Endometrium (tissue), 2 donors: ENCODE data around the gene KLHL18.
"Not testable (repeated sequence)": the region's sequence is repeated elsewhere in the genome, so short reads cannot be mapped to it uniquely, and the experiment has no call there.

ENCODE experiments used
- FAIRE-seq: peaks from 2 replicates; lab custom pipeline; 2012; peaks lifted over from hg19 to GRCh38; lab: Jason Lieb, UNC
- donor health status: control.
- donor health status: control.

The KLHL18 gene

DNA sequence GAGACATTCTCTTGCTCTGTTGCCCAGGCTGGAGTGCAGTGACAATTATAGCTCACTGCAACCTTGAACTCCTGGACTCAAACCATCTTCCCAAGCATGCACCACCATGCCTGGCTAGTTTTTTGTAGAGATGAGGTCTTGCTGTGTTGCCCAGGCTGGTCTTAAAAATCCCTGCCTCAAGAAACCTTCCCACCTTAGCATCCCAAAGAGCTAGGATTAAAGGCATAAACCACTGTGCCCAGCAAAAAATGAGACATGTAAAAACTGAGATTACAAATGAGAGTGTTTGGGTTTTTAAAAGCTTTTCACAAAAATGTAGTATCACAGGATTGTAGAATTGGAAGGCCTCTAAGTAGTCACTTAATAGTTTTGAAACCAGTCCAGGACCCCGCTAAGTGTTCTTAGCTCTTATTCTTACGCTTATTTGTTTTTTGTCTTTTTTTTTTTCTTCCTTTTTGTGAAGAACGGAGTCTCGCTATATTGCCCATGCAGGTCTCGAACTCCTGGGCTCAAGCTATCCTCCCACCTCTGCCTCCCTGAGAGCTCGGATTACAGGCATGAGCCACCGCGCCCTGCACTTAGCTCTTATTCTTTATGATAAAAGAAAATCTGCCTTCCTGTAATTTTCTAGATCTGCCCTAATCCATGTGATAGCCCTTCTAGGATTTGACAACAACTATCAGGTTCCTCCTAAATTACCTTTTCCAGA, 31.5 kb downstream of the KLHL18 start:
- FAIRE-seq = no peak

DNA sequence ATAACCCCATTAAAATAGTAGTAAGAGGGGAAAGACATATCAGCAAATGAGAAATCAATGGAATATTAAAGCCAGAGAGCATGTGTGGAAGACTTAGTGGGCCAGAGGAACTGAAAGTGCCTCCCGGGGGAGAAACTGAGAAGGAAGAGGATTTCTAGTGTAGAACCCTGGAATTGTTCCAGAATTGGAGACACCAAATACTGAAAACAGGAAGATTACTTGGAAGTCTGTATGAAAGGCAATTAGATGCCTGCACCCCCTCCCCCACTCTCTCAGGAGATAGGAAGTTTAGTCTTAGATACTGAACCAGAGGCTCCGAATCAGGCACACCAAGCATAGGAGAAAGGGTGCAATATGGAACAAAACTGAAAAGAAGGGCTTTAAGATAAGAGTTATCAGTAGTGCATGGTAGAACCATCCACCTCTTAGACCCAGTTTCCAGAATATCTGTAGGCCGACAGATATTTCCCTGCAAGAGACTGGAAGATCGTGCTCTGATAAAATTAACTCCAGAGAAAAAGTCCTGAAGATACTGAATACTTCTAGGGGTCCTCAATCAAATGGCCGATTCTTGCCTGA, 32.4 kb downstream of the KLHL18 start:
- no peak for FAIRE-seq

DNA sequence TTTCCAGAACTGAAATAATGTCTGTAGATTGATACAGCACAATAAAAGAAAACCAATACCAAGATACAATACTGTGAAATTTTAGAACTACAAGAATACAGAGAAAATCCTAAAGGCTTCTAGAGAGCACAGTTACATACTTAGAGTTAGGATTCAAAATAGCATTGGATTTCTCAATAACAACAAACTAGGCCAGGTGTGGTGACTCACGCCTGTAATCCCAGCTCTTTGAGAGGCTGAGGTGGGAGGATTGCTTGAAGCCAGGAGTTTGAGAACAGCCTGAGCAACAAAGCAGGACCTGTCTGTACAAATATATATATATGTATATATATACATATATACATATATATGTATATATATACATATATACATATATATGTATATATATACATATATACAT, 33.4 kb downstream of the KLHL18 start:
- FAIRE-seq = not testable (repeated sequence)

DNA sequence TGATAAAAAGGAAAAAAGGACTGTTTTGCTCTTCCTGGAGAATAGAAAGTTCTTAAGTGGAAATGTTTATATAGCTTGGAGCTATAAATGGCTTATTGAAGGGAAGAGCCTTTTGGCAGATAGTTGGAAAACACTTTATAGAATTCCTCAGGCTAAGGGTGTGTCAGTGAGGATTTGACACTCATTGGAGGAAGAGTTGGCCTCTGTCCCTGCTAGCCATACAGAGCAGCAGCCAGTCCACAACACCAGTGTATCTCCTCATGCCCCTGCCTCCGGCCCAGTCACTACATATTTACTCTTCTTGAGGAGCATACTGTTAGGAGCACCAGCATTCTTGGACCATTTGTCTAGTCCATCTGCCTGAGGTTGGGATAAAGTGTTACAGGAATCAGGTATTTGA, 36.2 kb downstream of the KLHL18 start:
- no peak for FAIRE-seq

DNA sequence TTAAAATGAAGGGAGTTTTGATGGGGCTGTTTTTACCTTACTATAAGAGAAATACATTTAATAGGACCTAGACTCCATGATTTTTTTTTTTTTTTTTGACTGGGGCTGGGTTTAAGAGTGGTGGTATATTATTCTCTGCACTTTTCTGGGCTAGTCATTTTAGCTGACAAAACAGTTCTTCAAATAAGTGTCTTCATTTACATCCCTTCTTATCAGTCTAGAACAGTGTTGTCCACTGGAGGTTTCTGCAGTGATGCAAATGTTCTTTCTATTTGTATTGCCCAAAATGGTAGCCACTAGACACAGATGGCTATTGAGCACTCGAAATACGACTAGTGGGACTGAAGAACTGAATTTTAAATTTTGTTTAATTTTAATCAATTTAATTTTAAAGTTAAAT, 37.2 kb downstream of the KLHL18 start:
- FAIRE-seq = no peak

DNA sequence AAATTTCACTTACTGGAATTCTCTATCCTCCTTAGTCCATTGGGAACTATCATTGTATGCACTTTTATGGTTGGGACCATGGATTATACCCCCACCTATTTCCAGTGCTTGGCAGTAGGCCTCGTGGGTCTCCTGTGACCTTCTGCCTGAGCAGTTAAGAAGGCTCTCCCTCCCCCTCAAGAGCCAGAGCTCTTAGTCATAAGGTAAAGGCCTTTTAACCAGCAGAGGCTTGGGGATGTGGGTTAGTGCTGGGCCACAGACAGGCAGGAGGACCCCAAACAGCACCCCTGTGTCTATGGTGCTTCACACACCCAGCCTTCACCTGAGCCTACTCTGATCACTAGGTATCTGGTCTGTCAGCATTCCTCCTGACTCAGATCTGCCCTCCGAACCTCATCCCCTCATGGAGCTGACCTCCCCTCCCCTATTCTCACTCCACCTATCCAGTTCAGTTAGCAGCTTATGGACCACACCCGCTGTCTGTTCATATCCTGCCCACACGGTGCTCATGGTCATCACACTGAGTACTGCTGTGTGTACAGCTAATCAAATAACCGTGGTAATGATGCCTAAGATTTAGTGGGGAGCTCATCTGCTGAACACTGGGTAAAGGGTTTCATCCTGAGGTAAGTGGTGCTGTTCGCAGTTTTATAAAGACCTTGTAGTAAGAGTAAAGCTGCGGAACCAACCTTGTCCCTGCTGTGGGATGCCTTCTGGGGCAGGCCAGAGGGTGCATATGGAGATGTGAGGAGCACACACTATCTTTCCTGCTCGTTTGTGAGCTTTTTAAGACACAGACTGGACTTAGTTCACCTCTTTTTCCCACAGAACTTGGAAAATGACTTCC, 40.9 kb downstream of the KLHL18 start:
- no peak for FAIRE-seq

DNA sequence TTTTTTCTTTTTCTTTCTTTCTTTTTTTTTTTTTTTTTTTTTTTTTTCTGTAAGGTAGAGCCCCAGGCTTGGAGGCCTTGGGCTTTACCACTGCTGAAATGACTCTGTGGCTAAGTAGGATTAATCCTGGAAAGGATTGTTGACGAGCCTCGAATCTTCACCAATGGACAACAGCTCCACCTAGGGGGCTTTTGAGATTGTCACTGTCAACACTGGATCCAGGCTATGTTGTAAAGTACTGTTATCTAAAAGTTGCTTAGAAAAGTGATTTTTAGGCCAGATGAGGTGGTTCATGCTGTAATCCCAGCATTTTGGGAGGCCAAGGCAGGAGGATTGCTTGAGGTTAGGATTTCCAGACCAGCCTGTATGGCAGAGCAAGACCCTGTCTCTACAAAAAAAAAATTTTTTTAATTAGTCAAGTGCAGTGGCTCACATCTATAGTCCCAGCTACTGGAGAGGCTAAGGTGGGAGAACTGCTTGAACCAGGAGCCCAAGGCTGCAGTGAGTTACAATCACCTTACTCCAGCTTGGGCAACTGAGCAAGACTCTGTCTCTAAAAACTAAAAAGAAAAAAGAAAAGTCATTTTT, 41.6 kb downstream of the KLHL18 start:
- FAIRE-seq = peak; percentile 77

DNA sequence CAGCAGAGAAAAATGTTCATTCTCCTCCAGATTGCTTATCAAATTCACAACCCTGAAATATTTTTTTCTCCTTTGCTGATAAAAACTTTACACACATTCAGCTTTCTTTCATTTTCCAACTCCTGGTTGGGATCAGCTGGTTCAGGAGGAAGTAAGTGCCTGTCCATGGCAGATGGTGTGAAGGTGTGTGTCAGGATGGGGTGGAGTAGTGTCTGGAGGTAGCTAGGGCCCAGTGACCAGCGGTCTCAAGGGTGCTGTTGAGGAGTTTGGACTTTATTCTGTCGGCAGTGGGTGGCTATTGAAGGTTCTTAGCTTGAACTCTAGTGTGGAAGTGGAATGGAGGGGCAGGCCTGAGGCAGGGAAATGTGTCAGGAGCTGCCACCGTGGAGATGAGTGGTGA, 51.2 kb downstream of the KLHL18 start:
- FAIRE-seq = no peak

DNA sequence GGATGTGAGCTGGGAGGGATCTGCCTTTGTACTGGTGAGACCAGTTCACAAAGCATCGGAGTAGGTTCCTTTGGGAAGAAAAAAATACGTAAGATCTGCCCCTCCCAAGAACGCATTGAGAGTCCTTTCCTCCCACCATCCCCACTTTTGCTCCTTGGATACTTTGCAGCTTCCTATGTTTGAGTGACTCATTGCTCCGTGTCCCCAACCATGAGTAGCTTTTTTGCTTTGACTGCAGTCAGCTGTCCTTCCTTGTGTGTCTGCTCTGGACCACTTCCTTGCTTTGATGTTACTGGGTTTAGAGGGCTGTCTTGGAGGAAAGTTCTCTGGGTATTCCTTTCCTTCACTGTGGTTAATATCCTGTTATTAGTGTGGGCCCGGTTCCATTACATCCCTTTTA, 54.9 kb downstream of the KLHL18 start:
- no peak for FAIRE-seq

DNA sequence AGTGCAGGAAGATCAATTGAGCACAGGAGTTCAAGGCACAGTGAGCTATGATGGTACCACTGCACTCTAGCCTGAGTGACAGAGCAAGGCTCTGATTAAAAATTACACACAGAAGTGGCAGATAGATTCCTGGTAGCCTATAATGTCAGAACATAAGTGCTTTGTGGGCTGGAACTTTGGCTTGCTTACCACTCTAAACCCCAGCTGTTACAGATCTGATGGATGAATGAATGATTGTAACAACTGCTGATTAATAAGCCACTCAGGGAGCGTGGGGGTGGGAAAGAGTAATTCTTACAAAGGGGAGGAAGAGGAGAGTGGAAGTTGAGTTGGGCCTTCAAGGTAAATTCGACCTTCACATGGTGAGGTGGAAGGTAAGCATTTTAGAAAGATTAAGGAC, 57.2 kb downstream of the KLHL18 start:
- no peak for FAIRE-seq

DNA sequence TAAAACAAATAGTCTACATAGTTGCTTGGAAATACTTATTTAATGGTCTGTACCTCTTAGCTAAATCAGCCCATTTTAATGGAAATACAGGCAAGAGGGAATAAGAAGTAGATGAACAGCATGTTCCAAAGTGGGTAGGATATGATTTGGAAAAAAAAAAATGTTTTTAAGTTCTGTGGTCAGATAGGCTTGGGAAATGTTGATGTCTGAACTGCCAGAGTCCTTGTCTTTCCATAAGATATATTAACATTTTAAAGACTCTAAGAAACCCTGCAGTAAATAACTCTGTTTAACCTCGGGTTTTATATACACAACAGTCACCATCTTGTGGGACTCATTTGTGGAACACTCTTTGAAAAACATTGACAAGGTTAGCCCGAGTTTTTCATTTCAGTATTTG, 58.1 kb downstream of the KLHL18 start:
- FAIRE-seq = no peak

DNA sequence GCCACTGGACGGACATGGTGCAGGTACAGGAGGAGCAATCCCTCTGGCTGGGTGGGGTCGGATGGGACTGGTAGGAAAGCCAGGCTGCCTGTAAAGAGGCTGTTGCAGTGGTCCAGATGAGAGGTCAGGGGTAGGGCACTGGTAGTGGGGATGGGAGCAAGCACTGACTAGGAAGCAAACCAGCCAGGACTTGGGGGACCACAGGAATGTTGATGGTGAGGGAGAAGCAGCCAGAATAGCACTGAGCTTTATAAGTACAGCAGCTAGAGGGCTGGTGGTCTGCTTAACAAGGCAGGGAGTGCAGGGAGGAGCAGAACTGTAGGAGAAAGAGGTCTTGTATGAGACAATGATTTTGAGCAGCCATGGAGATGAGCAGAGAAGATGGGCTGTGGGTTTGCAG, 59.4 kb downstream of the KLHL18 start:
- FAIRE-seq = no peak

DNA sequence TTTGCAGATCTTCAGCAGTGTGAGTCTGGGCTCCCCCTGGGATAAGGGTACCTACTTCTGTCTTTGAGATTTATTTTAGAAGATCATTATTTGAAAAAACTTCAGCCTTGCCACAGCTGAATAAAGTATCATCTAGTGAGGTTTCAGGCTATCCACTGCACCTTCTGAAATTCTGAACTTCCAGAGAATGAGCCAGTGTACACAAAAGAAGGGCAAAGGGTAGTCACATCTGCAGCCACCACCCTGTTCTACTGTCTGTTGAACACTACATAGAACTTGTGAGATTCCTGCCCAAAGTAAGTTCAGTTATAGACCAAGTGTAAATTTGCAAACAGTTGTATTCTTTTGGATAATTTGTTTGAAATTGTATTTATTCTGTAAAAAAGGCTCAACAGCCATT, 60.1 kb downstream of the KLHL18 start:
- FAIRE-seq = no peak

DNA sequence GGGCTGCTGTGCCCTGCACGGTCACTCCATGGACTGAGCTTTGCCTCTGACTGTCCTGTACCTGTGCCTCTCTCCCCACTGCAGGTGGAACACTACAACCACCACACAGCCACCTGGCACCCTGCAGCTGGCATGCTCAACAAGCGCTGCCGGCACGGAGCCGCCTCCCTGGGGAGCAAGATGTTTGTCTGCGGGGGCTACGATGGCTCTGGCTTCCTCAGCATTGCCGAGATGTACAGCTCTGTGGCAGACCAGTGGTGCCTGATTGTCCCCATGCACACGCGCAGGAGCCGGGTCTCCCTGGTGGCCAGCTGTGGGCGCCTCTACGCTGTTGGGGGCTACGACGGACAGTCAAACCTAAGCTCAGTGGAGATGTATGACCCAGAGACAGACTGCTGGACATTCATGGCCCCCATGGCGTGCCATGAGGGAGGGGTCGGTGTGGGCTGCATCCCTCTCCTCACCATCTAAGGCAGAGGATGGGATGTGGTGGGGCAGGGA, 60.8 kb downstream of the KLHL18 start:
- FAIRE-seq = no peak

DNA sequence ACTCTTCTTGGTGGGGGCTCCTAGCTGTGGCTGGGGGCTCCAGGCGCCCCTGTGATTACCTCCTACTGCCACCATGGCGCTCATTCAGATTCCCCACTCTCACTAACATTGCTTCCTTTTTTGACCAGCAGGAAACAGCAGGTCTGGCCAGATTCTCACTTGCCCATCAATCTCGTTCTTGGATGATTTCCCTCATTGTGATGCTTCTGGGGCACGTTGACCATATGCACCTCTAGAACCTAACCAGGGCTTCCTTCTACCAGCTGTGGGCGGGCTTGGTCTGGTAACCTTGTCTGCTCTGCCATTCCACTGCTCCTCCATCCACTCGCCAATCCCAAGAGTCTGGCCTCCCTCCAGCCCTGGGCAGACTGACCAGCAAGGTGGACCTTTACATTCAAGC, 62.2 kb downstream of the KLHL18 start:
- FAIRE-seq = no peak

DNA sequence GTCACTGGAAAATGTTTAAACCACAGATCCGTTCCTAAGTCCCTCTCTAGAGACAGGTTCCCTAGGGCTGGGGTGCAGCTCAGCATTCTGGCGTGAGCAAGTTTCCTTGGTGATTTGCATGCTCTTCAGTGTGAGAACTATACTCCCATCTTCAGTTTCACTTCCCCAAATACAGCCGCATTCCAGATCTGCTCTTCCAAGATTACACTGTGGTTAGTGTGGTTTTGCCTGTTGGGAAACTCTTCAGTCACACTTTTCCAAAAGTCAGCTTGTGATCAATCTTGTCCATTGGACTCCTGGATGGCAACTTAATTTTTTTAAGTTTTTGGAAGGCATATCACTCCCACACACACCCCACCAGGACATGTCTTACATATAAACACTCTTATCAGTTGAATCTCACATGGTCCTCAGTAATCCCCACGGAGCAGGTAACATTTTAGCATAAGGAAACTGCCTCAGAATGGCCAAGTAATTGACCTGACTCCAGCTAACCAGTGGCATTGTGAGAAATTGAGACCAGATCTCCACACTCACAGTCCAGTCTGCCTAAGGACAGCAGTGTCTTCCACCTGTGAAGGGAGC, 64.6 kb downstream of the KLHL18 start:
- no peak for FAIRE-seq

DNA sequence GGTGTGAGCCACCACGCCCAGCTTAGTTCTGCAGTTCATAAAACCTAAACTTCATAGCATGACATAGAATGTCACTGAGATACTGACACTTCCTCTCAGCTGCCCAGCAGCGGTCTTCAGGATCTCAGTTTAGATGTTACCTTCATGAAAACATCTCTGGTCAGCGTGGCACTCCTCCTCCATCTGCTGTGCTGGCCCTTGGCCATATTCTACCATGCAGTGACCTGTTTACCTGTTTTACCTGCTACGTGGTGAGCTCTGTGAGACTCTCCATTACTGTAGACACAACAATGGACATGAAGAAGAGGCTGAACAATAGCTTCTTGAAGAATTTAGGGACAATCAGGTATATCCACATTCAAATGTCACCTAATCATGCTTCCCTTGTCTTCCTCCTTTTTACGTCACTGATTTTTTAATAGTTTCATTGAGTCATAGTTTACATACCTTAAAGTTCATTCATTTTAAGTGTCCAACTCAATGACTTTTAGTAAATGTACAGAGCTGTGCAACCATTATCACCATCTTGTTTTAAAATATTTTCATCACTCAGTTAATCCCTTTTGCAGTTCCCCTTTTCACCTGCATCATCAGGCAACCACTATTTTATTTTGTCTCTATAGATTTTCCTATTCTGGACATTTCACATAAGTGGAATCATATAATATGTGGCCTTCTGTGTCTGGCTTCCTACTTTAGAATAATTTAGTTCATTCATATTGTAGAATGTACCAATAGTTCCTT, 65.8 kb downstream of the KLHL18 start:
- no peak for FAIRE-seq

DNA sequence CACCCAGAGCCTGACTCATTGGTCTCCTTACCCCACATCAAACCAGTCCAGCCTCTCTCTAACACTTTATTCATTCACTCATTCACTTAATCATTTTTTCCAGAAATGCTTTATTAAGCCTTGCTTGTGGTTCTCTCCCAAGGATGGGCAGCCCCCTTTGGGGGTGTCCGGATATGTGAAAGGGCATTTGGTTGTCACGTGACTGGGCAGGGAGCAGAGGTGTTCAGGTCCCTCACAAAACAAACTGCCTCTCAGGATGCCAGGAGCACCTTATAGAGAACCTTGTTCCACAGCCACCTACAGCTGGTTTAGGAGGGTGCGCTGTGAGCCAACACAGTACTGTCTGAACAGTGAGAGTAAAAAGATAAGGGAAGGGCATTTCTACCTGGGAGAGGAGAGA, 72.3 kb downstream of the KLHL18 start:
- no peak for FAIRE-seq

DNA sequence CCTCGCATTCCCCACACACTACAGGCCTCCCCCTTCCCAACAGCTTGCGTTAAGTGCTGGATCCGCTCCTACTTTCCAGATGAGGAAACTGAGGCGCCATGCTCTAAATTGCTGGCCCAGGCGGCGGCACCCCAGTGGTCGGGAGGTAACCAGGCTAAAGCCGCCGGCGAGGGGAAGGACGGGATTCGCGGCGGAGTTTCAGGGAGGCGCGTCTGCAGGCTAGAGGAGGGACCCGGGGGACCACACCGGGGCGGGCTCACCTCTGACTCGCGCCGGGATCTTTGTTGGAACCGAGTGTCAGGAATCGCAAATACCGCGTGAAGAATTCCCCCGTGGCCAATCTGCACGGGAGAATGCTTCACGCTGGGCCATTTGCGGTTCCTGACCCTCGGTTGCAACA, 73.5 kb downstream of the KLHL18 start:
- no peak for FAIRE-seq

DNA sequence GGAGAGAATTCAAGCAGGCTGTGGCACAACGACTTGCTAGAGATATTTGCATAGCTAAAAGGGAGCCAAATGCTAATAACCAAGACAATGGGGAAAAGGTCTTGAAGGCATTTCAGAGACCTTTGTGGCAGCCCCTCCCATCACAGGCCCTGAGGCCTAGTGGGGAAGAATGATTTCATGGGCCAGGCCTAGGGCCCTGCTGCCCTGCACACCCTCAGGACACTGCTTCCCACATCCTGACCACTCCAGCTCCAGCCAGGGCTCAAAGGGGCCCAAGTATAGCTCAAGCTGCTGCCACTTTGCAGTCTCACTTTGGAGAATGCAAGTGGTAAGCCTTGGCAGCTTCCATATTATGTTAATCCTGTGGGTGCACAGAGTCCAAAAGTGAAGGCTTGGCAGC, 76.6 kb downstream of the KLHL18 start:
- no peak for FAIRE-seq

DNA sequence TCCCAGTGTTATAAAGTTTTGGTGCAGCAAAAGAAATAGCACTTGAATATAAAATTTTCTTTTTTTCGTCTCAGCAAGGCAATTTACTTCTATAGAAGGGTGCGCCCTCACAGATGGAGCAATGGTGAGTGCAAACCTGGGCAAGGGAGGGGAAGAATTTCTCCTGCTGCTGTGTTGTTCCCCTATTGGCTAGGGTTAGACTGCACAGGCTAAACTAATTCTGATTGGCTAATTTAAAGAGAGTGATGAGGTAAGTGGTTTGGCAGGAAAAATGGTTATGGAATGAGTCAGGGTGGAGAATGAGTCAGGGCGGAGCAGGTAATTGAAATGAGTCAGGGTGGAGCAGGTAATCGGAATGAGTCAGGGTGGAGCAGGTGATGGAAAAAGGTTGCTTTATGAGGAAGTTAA, 77.4 kb downstream of the KLHL18 start:
- FAIRE-seq = not testable (repeated sequence)

DNA sequence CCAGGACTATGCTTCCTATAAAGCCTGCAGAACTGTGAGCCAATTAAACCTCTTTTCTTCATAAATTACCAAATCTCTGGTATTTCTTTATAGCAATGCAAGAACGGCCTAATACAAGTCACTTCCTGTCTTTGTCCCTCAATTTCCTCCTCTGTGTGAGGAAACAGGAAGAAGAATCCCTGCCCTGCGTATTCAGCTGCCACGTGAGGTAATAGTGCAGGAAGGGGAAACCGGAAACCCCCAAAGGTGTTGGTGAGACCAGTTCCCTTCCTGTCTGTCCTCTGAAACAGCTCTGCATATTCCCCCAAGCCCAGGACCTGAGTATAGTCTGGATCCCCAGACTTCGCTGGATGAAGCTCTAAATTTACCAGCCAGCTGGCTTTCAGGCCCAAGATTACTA, 80.0 kb downstream of the KLHL18 start:
- FAIRE-seq = no peak
